HCT116 (cell line): ENCODE data around the gene AOC2. TPM values are rescaled to one million over a fixed set of nuclear protein-coding genes. Genes with fewer than 3 reads are reported as not detected.

ENCODE experiments used
- ATAC-seq: fragments of 200-7000 bp; cut with Tn5 transposase; 2 replicates; pipeline ENCODE4 v1.9.1; 2020; ENCODE audit warnings: mild to moderate bottlenecking, moderate library complexity
- BruUV-seq: library from RNA; stranded (reverse); fragments of 400-500 nt; replicated peaks from 2 replicates; lab custom pipeline; 2021; lab: Mats Ljungman, UMichigan
- CTCF ChIA-PET: fragments of 300-600 bp; sonication (Branson Sonifier 250); formaldehyde crosslinking; loops from one replicate; lab custom pipeline; 2021; ENCODE audit warnings: antibody characterized with exemption; lab: Charles Lee
- POLR2A ChIA-PET: fragments of 300-600, 350-600 bp; sonication (Branson Sonifier 250); formaldehyde crosslinking; loops from one replicate; lab custom pipeline; 2021; ENCODE audit warnings: antibody characterized with exemption; lab: Charles Lee
- RAD21 ChIA-PET, 2 experiments: fragments of 300-600 bp; sonication (Branson Sonifier 250); formaldehyde crosslinking; loops; one replicate each; lab custom pipeline; 2023; ENCODE audit warnings: low total read pairs in 2 of 2; ENCODE audit not compliant: uncharacterized antibody in 2 of 2, unreplicated experiment in 2 of 2, low non-redundant PET in 1 of 2; lab: Charles Lee
- DNase-seq: peaks from one replicate; pipeline ENCODE4 v3.0.0-alpha.2; 2010; ENCODE audit warnings: low read depth, low spot score
- H2AFZ ChIP-seq: fragments of 200-600 bp; shearing (Covaris generic), sonication (generic); 2 replicates; pipeline ENCODE4 v1.6.1; 2017; ENCODE audit warnings: low read depth, mixed run types, mixed read lengths, antibody characterized with exemption, low read length; ENCODE audit not compliant: poor library complexity, severe bottlenecking
- H3K27ac ChIP-seq: 2 replicates; pipeline ENCODE4 v1.5.1; 2012; ENCODE audit warnings: low read depth, low read length
- H3K27me3 ChIP-seq: fragments of 200-600 bp; sonication (generic); 2 replicates; pipeline ENCODE4 v1.6.1; 2016; ENCODE audit warnings: mixed run types, low read length, mixed read lengths; ENCODE audit not compliant: insufficient read depth
- H3K36me3 ChIP-seq, 2 experiments: fragments of 200-500 bp in 1 of 2; fragments of 200-600 bp in 1 of 2; sonication (Bioruptor generic) in 1 of 2; sonication (generic) in 1 of 2; 2 replicates each; pipeline versions ENCODE4 v1.5.1 to v1.6.1; 2014 to 2016; ENCODE audit warnings: low read length in 2 of 2, inconsistent platforms in 1 of 2, mixed read lengths in 1 of 2, mixed run types in 1 of 2; ENCODE audit not compliant: insufficient read depth in 2 of 2, control insufficient read depth in 1 of 2
- H3K4me1 ChIP-seq, 2 experiments: fragments of 200-600 bp in 1 of 2; sonication (generic) in 1 of 2; 2 replicates each; pipeline versions ENCODE4 v1.5.1 to v1.6.1; 2012 to 2017; ENCODE audit warnings: low read length in 2 of 2, inconsistent platforms in 1 of 2, mild to moderate bottlenecking in 1 of 2, mixed read lengths in 1 of 2, mixed run types in 1 of 2, moderate library complexity in 1 of 2; ENCODE audit not compliant: insufficient read depth in 2 of 2, control insufficient read depth in 1 of 2
- H3K4me2 ChIP-seq: fragments of 200-600 bp; sonication (generic); 2 replicates; pipeline ENCODE4 v1.6.1; 2017; ENCODE audit warnings: mixed run types, low read length, mixed read lengths
- H3K4me3 ChIP-seq, 2 experiments: fragments of 200-600 bp in 1 of 2; sonication (generic) in 1 of 2; replicated peaks in 1 of 2; 2 replicates each; pipeline ENCODE4 v1.5.1; 2011 to 2016; ENCODE audit warnings: low read length in 2 of 2, control low read depth in 1 of 2, low read depth in 1 of 2, mild to moderate bottlenecking in 1 of 2, mixed read lengths in 1 of 2, mixed run types in 1 of 2
- H3K79me2 ChIP-seq: fragments of 200-600 bp; sonication (generic); 2 replicates; pipeline ENCODE4 v1.6.1; 2017; ENCODE audit warnings: mild to moderate bottlenecking, mixed run types, low read length, moderate library complexity, mixed read lengths; ENCODE audit not compliant: insufficient read depth
- H3K9ac ChIP-seq: fragments of 200-600 bp; sonication (generic); 2 replicates; pipeline ENCODE4 v1.6.1; 2016; ENCODE audit warnings: low read length, mixed read lengths
- H3K9me2 ChIP-seq: fragments of 200-600 bp; sonication (generic), shearing (Covaris generic); 2 replicates; pipeline ENCODE4 v1.6.1; 2017; ENCODE audit warnings: mixed run types, mild to moderate bottlenecking, moderate library complexity; ENCODE audit not compliant: insufficient read depth
- H3K9me3 ChIP-seq, 2 experiments: fragments of 200-500 bp in 1 of 2; fragments of 200-600 bp in 1 of 2; sonication (Bioruptor generic) in 1 of 2; sonication (generic) in 1 of 2; 2 replicates each; pipeline ENCODE4 v1.6.1; 2014 to 2017; ENCODE audit warnings: low read length in 2 of 2, mixed read lengths in 2 of 2, inconsistent platforms in 1 of 2, low read depth in 1 of 2, mild to moderate bottlenecking in 1 of 2, mixed run types in 1 of 2, moderate library complexity in 1 of 2; ENCODE audit not compliant: control insufficient read depth in 1 of 2, insufficient read depth in 1 of 2
- H4K20me1 ChIP-seq: fragments of 200-600 bp; sonication (generic), shearing (Covaris generic); 2 replicates; pipeline ENCODE4 v1.6.1; 2017; ENCODE audit warnings: mixed run types, mild to moderate bottlenecking, moderate library complexity; ENCODE audit not compliant: insufficient read depth
- CBX3 ChIP-seq: IDR thresholded peaks from 2 replicates; pipeline ENCODE4 v1.6.1; 2012; ENCODE audit warnings: low read depth
- CEBPB ChIP-seq: IDR thresholded peaks from 2 replicates; pipeline ENCODE4 v1.6.1; 2012; ENCODE audit warnings: low read depth
- CTCF ChIP-seq, 3 experiments: fragments of 200-600 bp in 1 of 3; sonication (generic) in 1 of 3; IDR thresholded peaks in 2 of 3; conservative IDR thresholded peaks in 1 of 3; 2 replicates each; pipeline ENCODE4 v1.5.1; 2012 to 2017; ENCODE audit warnings: low read depth in 2 of 3, low read length in 2 of 3, antibody characterized with exemption in 1 of 3, borderline replicate concordance in 1 of 3, control low read depth in 1 of 3, mild to moderate bottlenecking in 1 of 3, mixed read lengths in 1 of 3, mixed run types in 1 of 3, moderate library complexity in 1 of 3; ENCODE audit not compliant: insufficient read depth in 1 of 3
- EGR1 ChIP-seq: IDR thresholded peaks from 2 replicates; pipeline ENCODE4 v1.6.1; 2012; ENCODE audit warnings: low read depth
- ELF1 ChIP-seq: IDR thresholded peaks from 2 replicates; pipeline ENCODE4 v1.6.1; 2012; ENCODE audit warnings: low read depth, borderline replicate concordance
- EZH2 ChIP-seq: fragments of 200-600 bp; sonication (generic); IDR thresholded peaks from 2 replicates; pipeline ENCODE4 v1.6.1; 2017; ENCODE audit warnings: antibody characterized with exemption, mixed run types
- FOSL1 ChIP-seq: IDR thresholded peaks from 2 replicates; pipeline ENCODE4 v1.6.1; 2012; ENCODE audit warnings: low read depth
- POLR2AphosphoS5 ChIP-seq: IDR thresholded peaks from 2 replicates; pipeline ENCODE4 v1.6.1; 2011; ENCODE audit warnings: mild to moderate bottlenecking, low read depth, low read length, moderate library complexity
- RAD21 ChIP-seq: IDR thresholded peaks from 2 replicates; pipeline ENCODE4 v1.6.1; 2012; ENCODE audit warnings: low read depth, mild to moderate bottlenecking
- SIN3A ChIP-seq: IDR thresholded peaks from 2 replicates; pipeline ENCODE4 v1.6.1; 2012; ENCODE audit warnings: low read depth
- SP1 ChIP-seq: IDR thresholded peaks from 2 replicates; pipeline ENCODE4 v1.6.1; 2012; ENCODE audit warnings: low read depth
- YY1 ChIP-seq: IDR thresholded peaks from 2 replicates; pipeline ENCODE4 v1.6.1; 2011; ENCODE audit warnings: low read length, low read depth, moderate library complexity, mild to moderate bottlenecking; ENCODE audit not compliant: insufficient replicate concordance; ENCODE audit errors: extremely low read depth
- ZFX ChIP-seq: fragments of 450-650 bp; IDR thresholded peaks from 2 replicates; pipeline ENCODE4 v1.6.1; 2017
- intact Hi-C: fragments of 100-400 bp; cut with micrococcal nuclease; formaldehyde crosslinking; loops from 2 replicates; pipeline ENCODE4 v1.10.0; 2022
- total RNA-seq: library from RNA; stranded (reverse); gene quantifications from one replicate; pipeline ENCODE4 v1.2.1, GENCODE V29; 2021; ENCODE audit not compliant: unreplicated experiment
- TF ChIP-seq, protein P1 (sequence below): IDR thresholded peaks from 2 replicates; pipeline ENCODE4 v1.6.1; 2011; ENCODE audit warnings: mild to moderate bottlenecking, low read length, moderate library complexity; ENCODE audit not compliant: insufficient replicate concordance; ENCODE audit errors: extremely low read depth
- TF ChIP-seq, protein P2 (sequence below): IDR thresholded peaks from 2 replicates; pipeline ENCODE4 v1.6.1; 2012; ENCODE audit warnings: low read depth
- TF ChIP-seq, protein P3 (sequence below): IDR thresholded peaks from 2 replicates; pipeline ENCODE4 v1.6.1; 2012

AOC2 gene
- total RNA-seq, 1 experiment from 2014 or later, result 8.0 TPM

DNA sequence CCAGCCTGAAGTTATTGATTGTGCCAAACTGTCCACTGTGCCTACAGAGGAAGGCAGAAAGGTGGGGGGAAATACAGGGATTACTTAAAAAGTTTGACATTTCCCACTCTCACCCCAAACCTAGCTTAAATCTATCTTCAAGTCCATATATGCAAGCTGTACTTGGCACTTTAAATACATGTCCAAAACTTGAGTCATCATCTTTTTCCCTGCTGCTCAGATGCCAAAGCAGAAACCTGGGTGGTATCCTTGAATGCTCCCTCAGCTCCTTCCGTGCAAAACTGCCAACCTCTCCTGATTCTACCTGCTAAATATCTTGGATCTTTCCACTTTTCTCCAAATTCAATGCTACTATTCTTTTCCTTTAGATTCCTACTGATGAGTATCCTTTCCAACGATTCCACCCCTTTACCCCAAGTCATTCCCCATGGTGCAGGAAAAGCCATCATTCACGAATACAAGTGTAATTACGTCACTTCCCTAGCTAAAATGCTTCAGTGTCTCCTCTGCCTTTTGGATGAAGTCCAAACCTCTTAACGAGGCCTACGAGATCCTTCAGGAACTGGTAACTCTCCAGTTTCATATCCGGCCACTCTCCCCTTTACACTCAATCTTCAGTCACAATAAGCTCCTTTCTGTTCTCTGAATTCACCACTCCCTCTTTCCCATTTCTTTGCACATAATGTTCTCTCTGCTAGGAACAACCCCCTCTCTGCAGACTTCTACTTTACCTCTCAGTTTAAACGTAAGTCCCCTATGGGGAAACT lies 29.6 kb upstream of the AOC2 start:
- ChIA-PET CTCF (interaction anchor here (1.0 kb wide), 1 partner anchor 9 kb away, joined by 3 read pairs; the partner anchor contains the start of gene BECN1), POLR2A (interaction anchor here (1.7 kb wide), 1 partner anchor 9 kb away, joined by 5 read pairs; the partner anchor contains the start of gene BECN1), RAD21 (no interaction called here)

More for the DNA sequence above, 29.6 kb upstream of the AOC2 start:
- H3K36me3 ChIP-seq, result peaks cover 53 to 55% of the 10 kb centered on the region in 2 experiments
- H3K79me2 ChIP-seq, result no peaks in the 10 kb centered on the region
- DNase-seq (no peak), ATAC-seq (no peak)
- H3K4me1 ChIP-seq, result no peaks in the 10 kb centered on the region
- no peak overlapping the region for H3K9ac ChIP-seq
- no peak overlapping the region for H3K27ac ChIP-seq
- H2AFZ ChIP-seq, result no peak overlapping the region
- no peak overlapping the region for H3K4me2 ChIP-seq
- intact Hi-C loops, result no loop called here
- no peak overlapping the region for H3K4me3 ChIP-seq
- no peaks in the 10 kb centered on the region for H3K27me3 ChIP-seq
- H4K20me1 ChIP-seq, result no peaks in the 10 kb centered on the region
- TF ChIP-seq, protein P1, sequence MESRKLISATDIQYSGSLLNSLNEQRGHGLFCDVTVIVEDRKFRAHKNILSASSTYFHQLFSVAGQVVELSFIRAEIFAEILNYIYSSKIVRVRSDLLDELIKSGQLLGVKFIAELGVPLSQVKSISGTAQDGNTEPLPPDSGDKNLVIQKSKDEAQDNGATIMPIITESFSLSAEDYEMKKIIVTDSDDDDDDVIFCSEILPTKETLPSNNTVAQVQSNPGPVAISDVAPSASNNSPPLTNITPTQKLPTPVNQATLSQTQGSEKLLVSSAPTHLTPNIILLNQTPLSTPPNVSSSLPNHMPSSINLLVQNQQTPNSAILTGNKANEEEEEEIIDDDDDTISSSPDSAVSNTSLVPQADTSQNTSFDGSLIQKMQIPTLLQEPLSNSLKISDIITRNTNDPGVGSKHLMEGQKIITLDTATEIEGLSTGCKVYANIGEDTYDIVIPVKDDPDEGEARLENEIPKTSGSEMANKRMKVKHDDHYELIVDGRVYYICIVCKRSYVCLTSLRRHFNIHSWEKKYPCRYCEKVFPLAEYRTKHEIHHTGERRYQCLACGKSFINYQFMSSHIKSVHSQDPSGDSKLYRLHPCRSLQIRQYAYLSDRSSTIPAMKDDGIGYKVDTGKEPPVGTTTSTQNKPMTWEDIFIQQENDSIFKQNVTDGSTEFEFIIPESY, result no peak
- TF ChIP-seq ZFX (no peak), CEBPB (no peak), ELF1 (no peak), FOSL1 (no peak), POLR2AphosphoS5 (no peak), SIN3A (no peak), YY1 (no peak), CBX3 (no peak), SP1 (no peak), EGR1 (no peak), RAD21 (no peak), EZH2 (no peak), CTCF (IDR thresholded peaks at IDR 0.05 in 2 of 3, conservative IDR thresholded peaks at IDR 0.05 in 1 of 3; ENCODE audit: borderline replicate concordance in 1 of 3, insufficient read depth in 1 of 3, low read depth in 2 of 3, low read length in 2 of 3) (no peak)
- TF ChIP-seq, protein P2, sequence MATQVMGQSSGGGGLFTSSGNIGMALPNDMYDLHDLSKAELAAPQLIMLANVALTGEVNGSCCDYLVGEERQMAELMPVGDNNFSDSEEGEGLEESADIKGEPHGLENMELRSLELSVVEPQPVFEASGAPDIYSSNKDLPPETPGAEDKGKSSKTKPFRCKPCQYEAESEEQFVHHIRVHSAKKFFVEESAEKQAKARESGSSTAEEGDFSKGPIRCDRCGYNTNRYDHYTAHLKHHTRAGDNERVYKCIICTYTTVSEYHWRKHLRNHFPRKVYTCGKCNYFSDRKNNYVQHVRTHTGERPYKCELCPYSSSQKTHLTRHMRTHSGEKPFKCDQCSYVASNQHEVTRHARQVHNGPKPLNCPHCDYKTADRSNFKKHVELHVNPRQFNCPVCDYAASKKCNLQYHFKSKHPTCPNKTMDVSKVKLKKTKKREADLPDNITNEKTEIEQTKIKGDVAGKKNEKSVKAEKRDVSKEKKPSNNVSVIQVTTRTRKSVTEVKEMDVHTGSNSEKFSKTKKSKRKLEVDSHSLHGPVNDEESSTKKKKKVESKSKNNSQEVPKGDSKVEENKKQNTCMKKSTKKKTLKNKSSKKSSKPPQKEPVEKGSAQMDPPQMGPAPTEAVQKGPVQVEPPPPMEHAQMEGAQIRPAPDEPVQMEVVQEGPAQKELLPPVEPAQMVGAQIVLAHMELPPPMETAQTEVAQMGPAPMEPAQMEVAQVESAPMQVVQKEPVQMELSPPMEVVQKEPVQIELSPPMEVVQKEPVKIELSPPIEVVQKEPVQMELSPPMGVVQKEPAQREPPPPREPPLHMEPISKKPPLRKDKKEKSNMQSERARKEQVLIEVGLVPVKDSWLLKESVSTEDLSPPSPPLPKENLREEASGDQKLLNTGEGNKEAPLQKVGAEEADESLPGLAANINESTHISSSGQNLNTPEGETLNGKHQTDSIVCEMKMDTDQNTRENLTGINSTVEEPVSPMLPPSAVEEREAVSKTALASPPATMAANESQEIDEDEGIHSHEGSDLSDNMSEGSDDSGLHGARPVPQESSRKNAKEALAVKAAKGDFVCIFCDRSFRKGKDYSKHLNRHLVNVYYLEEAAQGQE, result no peak
- TF ChIP-seq, protein P3, sequence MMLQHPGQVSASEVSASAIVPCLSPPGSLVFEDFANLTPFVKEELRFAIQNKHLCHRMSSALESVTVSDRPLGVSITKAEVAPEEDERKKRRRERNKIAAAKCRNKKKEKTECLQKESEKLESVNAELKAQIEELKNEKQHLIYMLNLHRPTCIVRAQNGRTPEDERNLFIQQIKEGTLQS, result no peak
- BruUV-seq, result no TSS peak
- no peaks in the 10 kb centered on the region for H3K9me2 ChIP-seq
- no peaks in the 10 kb centered on the region for H3K9me3 ChIP-seq
